ENCODE data around the gene PPP1R14B.

GRCh38 chr11:64259533-64260067, 12.9 kb upstream of the PPP1R14B start:
- TF ChIP-seq EZH2 (IDR thresholded peaks at IDR 0.05) (no peak), POLR2AphosphoS5 (IDR thresholded peaks at IDR 0.05; ENCODE audit: borderline replicate concordance, low read depth, low read length) (no peak)
